K562 (cell line): ENCODE data around the gene RFWD3. TPM values are rescaled to one million over a fixed set of nuclear protein-coding genes. Genes with fewer than 3 reads are reported as not detected.

Experiments used
- ATAC-seq: fragments of 200-7000 bp; cut with Tn5 transposase; 3 replicates; pipeline ENCODE4 v1.9.1; 2020; ENCODE audit warnings: moderate library complexity
- BruUV-seq: library from RNA; stranded (reverse); fragments of 400-500 nt; replicated peaks from 2 replicates; lab custom pipeline; 2021; lab: Mats Ljungman, UMichigan
- CTCF ChIA-PET: fragments of 300-600 bp; formaldehyde crosslinking; extraction: SDS; loops from one replicate; lab custom pipeline; 2021; ENCODE audit warnings: low intra/inter-chr PET ratio; lab: Yijun Ruan, JAX
- POLR2A ChIA-PET: fragments of 300-600, 350-650 bp; sonication (Branson Sonifier 250); formaldehyde crosslinking; extraction: SDS; loops from one replicate; lab custom pipeline; 2021; ENCODE audit warnings: antibody characterized with exemption, inconsistent platforms; lab: Yijun Ruan, JAX
- DNase-seq, 4 experiments: peaks; one replicate each; pipeline versions ENCODE4 v3.0.0 to v3.0.0-alpha.2; 2011 to 2018; ENCODE audit warnings: low spot score in 3 of 4, mixed read lengths in 3 of 4; ENCODE audit errors: extremely low read depth in 1 of 4
- FAIRE-seq: peaks from 2 replicates; lab custom pipeline; 2011; peaks lifted over from hg19 to GRCh38; lab: Jason Lieb, UNC
- H2AFZ ChIP-seq: 2 replicates; pipeline ENCODE4 v1.6.0; 2011; ENCODE audit warnings: low read depth, low read length, control low read depth, inconsistent platforms
- H3K27ac ChIP-seq: fragments of 200-600 bp; 3 replicates; pipeline ENCODE4 v1.8.0; 2011; ENCODE audit warnings: low read depth, mild to moderate bottlenecking, control low read depth, inconsistent platforms, low read length, moderate library complexity, mixed read lengths; ENCODE audit errors: extremely low read depth
- H3K27me3 ChIP-seq, 2 experiments: fragments of 300-600 bp in 1 of 2; 2 replicates in 1 of 2; 3 replicates in 1 of 2; pipeline versions ENCODE4 v1.6.0 to v1.8.0; 2011; ENCODE audit warnings: inconsistent platforms in 2 of 2, low read length in 2 of 2, mild to moderate bottlenecking in 1 of 2, mixed read lengths in 1 of 2, moderate library complexity in 1 of 2; ENCODE audit not compliant: control insufficient read depth in 2 of 2, insufficient read depth in 2 of 2
- H3K36me3 ChIP-seq: fragments of 300-600 bp; 3 replicates; pipeline ENCODE4 v1.8.0; 2011; ENCODE audit warnings: mild to moderate bottlenecking, low read length, inconsistent platforms; ENCODE audit not compliant: control insufficient read depth, insufficient read depth
- H3K4me1 ChIP-seq, 2 experiments: fragments of 200-600 bp in 1 of 2; replicated peaks in 1 of 2; 2 replicates in 1 of 2; 3 replicates in 1 of 2; pipeline versions ENCODE4 v1.5.1 to v1.8.0; 2011; ENCODE audit warnings: inconsistent platforms in 2 of 2, low read length in 2 of 2, mild to moderate bottlenecking in 1 of 2, mixed read lengths in 1 of 2, moderate library complexity in 1 of 2; ENCODE audit not compliant: control insufficient read depth in 2 of 2, insufficient read depth in 2 of 2
- H3K4me2 ChIP-seq: 2 replicates; pipeline ENCODE4 v1.6.1; 2011; ENCODE audit warnings: low read length, control low read depth, inconsistent platforms, mixed read lengths; ENCODE audit not compliant: insufficient read depth
- H3K4me3 ChIP-seq: fragments of 200-600 bp; sonication (generic), shearing (Covaris generic); 2 replicates; pipeline ENCODE4 v1.5.1; 2016; ENCODE audit warnings: control low read depth, inconsistent platforms
- H3K79me2 ChIP-seq: fragments of 200-600 bp; 3 replicates; pipeline ENCODE4 v1.8.0; 2011; ENCODE audit warnings: low read length, inconsistent platforms; ENCODE audit not compliant: control insufficient read depth, insufficient read depth
- H3K9ac ChIP-seq, 2 experiments: 2 replicates each; pipeline versions ENCODE4 v1.6.0 to v1.6.1; 2011; ENCODE audit warnings: low read depth in 2 of 2, low read length in 2 of 2, control low read depth in 1 of 2, inconsistent platforms in 1 of 2, mild to moderate bottlenecking in 1 of 2, mixed read lengths in 1 of 2; ENCODE audit not compliant: insufficient read depth in 1 of 2
- H3K9me1 ChIP-seq: one replicate; pipeline ENCODE4 v1.6.0; 2011; ENCODE audit warnings: inconsistent platforms, mild to moderate bottlenecking, low read length, moderate library complexity; ENCODE audit not compliant: control insufficient read depth, insufficient read depth
- H3K9me3 ChIP-seq: replicated peaks from 2 replicates; pipeline ENCODE4 v1.5.1; 2011; ENCODE audit warnings: low read depth, low read length, inconsistent platforms; ENCODE audit not compliant: control insufficient read depth, insufficient read depth
- H4K20me1 ChIP-seq: replicated peaks from 2 replicates; pipeline ENCODE4 v1.6.1; 2011; ENCODE audit warnings: low read length, inconsistent platforms, mixed read lengths; ENCODE audit not compliant: control insufficient read depth, insufficient read depth
- HDAC3 ChIP-seq: fragments of 450-650 bp; IDR thresholded peaks from 2 replicates; pipeline ENCODE4 v1.6.1; 2018; ENCODE audit warnings: borderline replicate concordance, mild to moderate bottlenecking, moderate library complexity; ENCODE audit not compliant: partially characterized antibody
- LCOR ChIP-seq: sonication (generic); formaldehyde crosslinking; IDR thresholded peaks from 2 replicates; pipeline ENCODE4 v1.8.0; 2022; ENCODE audit warnings: mild to moderate bottlenecking, missing genetic modification reagents
- NFRKB ChIP-seq: fragments of 450-650 bp; IDR thresholded peaks from 2 replicates; pipeline ENCODE4 v1.6.1; 2016; ENCODE audit warnings: low read depth
- TEAD2 ChIP-seq: fragments of 450-650 bp; IDR thresholded peaks from 2 replicates; pipeline ENCODE4 v1.6.1; 2016; ENCODE audit warnings: missing genetic modification characterization, control low read depth, missing compliant biosample characterization
- THRB ChIP-seq: fragments of 450-650 bp; formaldehyde crosslinking; conservative IDR thresholded peaks from 2 replicates; pipeline ENCODE4 v1.4.0; 2022; ENCODE audit warnings: mild to moderate bottlenecking, missing genetic modification characterization
- WGBS: fragments of 100-300 bp; shearing (Covaris generic); methylation state at CpG from one replicate; pipeline ENCODE4 v1.1.6; 2016; ENCODE audit warnings: low coverage, mixed read lengths; ENCODE audit not compliant: insufficient coverage; ENCODE audit errors: missing lambda C conversion rate; 5-methylcytosine and 5-hydroxymethylcytosine counted together
- in situ Hi-C: fragments of 300-500 bp; cut with MboI; formaldehyde crosslinking; loops from 4 replicates; pipeline ENCODE4 v1.15.0; 2018; ENCODE audit warnings: inconsistent platforms, mixed read lengths
- intact Hi-C: fragments of 100-400 bp; cut with micrococcal nuclease; formaldehyde crosslinking; loops from 2 replicates; pipeline ENCODE4 v1.14.2; 2022
- polyA plus RNA-seq, 8 experiments: library from polyadenylated mRNA; depleted of rRNA in 4 of 8; stranded (reverse) in 5 of 8; unstranded in 3 of 8; fragments of >200 nt; fragmentation: Nextera tagmentation in 2 of 8; fragmentation: Illumina TruSeq in 1 of 8; extraction: Ambion mirVana in 2 of 8; extraction: Trizol in 1 of 8; gene quantifications; 2 replicates each; pipeline versions ENCODE4 v1.2.1 to v1.2.3, GENCODE V29; 2011 to 2014; ENCODE audit warnings: inconsistent platforms in 1 of 8, missing spikeins in 1 of 8
- total RNA-seq, 7 experiments: library from RNA; depleted of rRNA in 6 of 7; stranded (reverse); fragments of >200 nt in 6 of 7; fragmentation: Illumina TruSeq in 2 of 7; extraction: Trizol in 2 of 7; gene quantifications; 2 replicates each; pipeline versions ENCODE4 v1.2.1 to v1.2.3, GENCODE V29; 2011 to 2021; ENCODE audit warnings: low replicate concordance in 1 of 7

The RFWD3 gene
- total and polyA plus RNA-seq, 9 of the 15 experiments (the other 6 are each of a cell fraction or from before 2014, with no cell fraction given), result 20.8 to 121 (median 79.0) TPM

DNA sequence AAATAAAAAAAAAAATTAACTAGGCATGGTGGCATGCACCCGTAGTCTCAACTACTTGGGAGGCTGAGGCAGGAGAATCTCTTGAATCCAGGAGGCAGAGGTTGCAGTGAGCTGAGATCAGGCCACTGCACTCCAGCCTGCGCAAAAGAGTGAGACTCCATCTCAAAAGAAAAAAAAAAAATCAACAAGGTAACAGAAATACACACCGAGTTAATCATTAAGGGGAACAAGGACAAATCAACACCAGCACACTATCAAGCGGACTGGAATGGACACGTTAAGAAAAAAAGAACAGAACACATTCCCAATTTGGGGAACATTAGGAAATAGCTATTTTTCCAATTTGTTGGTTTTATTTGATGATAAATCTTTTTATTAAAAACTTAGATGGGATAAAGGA lies 31.4 kb downstream of the RFWD3 start:
- Histone ChIP-seq H3K4me1 (no peaks in the 10 kb centered on the region), H3K9me1 (peaks cover under 1% of the 10 kb centered on the region), H3K4me3 (no peak overlapping the region), H3K27me3 (no peaks in the 10 kb centered on the region), H4K20me1 (no peaks in the 10 kb centered on the region), H3K79me2 (peaks cover 5% of the 10 kb centered on the region; the same call in 1 of the 3 replicates), H3K9ac (no peak overlapping the region), H3K9me3 (no peaks in the 10 kb centered on the region), H3K4me2 (no peak overlapping the region), H2AFZ (no peak overlapping the region), H3K27ac (no peak overlapping the region), H3K36me3 (peaks cover 97% of the 10 kb centered on the region)
- ChIA-PET CTCF (no interaction called here), POLR2A (interaction anchor here (1.3 kb wide), 1 partner anchor 31 kb away, joined by 6 read pairs; the partner anchor contains the start of gene RFWD3)
- in situ Hi-C loops (loop anchor here (10.0 kb wide), 1 partner anchor 321 kb away; no protein-coding TSS in a partner anchor), intact Hi-C loops (no loop called here)
- TF ChIP-seq NFRKB, result no peak
- TF ChIP-seq LCOR (CRISPR knock-in tag), result no peak
- TF ChIP-seq THRB, result no peak
- TF ChIP-seq TEAD2 (tag), result no peak
- TF ChIP-seq HDAC3, result no peak
- ATAC-seq (no peak), DNase-seq (no peak), FAIRE-seq (no peak)
- BruUV-seq, result no TSS peak
- WGBS, result 76% methylated on average over 5 of the region's 5 CpGs
